Posterior cingulate gyrus (tissue), 11 donors: ENCODE data around the gene RAB5B.
"Not testable (repeated sequence)": the region's sequence is repeated elsewhere in the genome, so short reads cannot be mapped to it uniquely, and the experiment has no call there.

ENCODE experiments used
- DNase-seq, 10 donors: peaks; one replicate each; pipeline versions ENCODE4 v3.0.0 to v3.0.0-alpha.2; 2020 to 2021; ENCODE audit warnings: mixed read lengths in 3 of 10
- intact Hi-C: fragments of 100-400 bp; cut with DNase I; formaldehyde crosslinking; loops from one replicate; pipeline ENCODE4 v1.15.1; 2023

RAB5B gene

GRCh38 chr12:55978393-55978792, 4.5 kb downstream of the RAB5B start:
- intact Hi-C loops: no loop called here
- DNase-seq: no peak

- DNase-seq: no peak
These were observed 5.2 kb downstream of the RAB5B start for GRCh38 chr12:55979069-55979468.

GRCh38 chr12:55981882-55982281, 8.0 kb downstream of the RAB5B start:
- intact Hi-C loops: not testable (repeated sequence)
- peak in 1 of 10 donors; percentile 12 for DNase-seq

More at GRCh38 chr12:55979069-55979468, 5.2 kb downstream of the RAB5B start:
- intact Hi-C loops: no loop called here

- intact Hi-C loops: no loop called here
- no peak for DNase-seq
These were observed 8.6 kb downstream of the RAB5B start for GRCh38 chr12:55982319-55982936.

GRCh38 chr12:55983232-55983842, 9.5 kb downstream of the RAB5B start:
- intact Hi-C loops: no loop called here

GRCh38 chr12:55984861-55985260, 11.0 kb downstream of the RAB5B start:
- DNase-seq: no peak
- intact Hi-C loops: no loop called here

More at GRCh38 chr12:55983232-55983842, 9.5 kb downstream of the RAB5B start:
- peak in 1 of 10 donors; percentile 25 for DNase-seq

GRCh38 chr12:55985341-55985740, 11.5 kb downstream of the RAB5B start:
- no peak for DNase-seq
- intact Hi-C loops: no loop called here

GRCh38 chr12:55985976-55986375, 12.1 kb downstream of the RAB5B start:
- peak in 1 of 10 donors; percentile 24 for DNase-seq
- intact Hi-C loops: not testable (repeated sequence)

- no peak for DNase-seq
- intact Hi-C loops: no loop called here
These were observed 17.2 kb downstream of the RAB5B start for GRCh38 chr12:55991110-55991509.

GRCh38 chr12:55993230-55993853, 19.5 kb downstream of the RAB5B start:
- intact Hi-C loops: no loop called here
- no peak for DNase-seq

GRCh38 chr12:55995366-55995765, 21.5 kb downstream of the RAB5B start:
- no peak for DNase-seq
- intact Hi-C loops: loop anchor here (5.0 kb wide), 1 partner anchor 122 kb away; the partner anchor contains the start of genes RPL41 and ZC3H10

GRCh38 chr12:55996201-55996714, 22.4 kb downstream of the RAB5B start:
- intact Hi-C loops: loop anchor here (1.0 to 5.0 kb wide), 2 partner anchors 45 to 121 kb away; partner anchors contain the start of genes RPL41, RPS26 and ZC3H10
- peak in 7 of 10 donors; percentile 35 to 87 (median 58) for DNase-seq

GRCh38 chr12:55996715-55997534, 23.0 kb downstream of the RAB5B start, which contains the start of gene SUOX:
Gene SUOX (plus strand): TSS chr12:55997276. CDS start chr12:56002222, 4,946 bp downstream.
- intact Hi-C loops: loop anchor here (1.0 to 5.0 kb wide), 3 partner anchors 10 to 120 kb away; partner anchors contain the start of genes RPL41, RPS26 and ZC3H10
- DNase-seq: peak; percentile 94 to 100 (median 98)

GRCh38 chr12:55997535-55997859, 23.6 kb downstream of the RAB5B start:
- intact Hi-C loops: loop anchor here (1.0 to 5.0 kb wide), 2 partner anchors 10 to 120 kb away; partner anchors contain the start of genes RPL41 and ZC3H10
- DNase-seq: no peak

- not testable (repeated sequence) for DNase-seq
- intact Hi-C loops: loop anchor here (5.0 kb wide), 1 partner anchor 118 kb away; the partner anchor contains the start of genes RPL41 and ZC3H10
These were observed 25.6 kb downstream of the RAB5B start for GRCh38 chr12:55999522-55999921.

- intact Hi-C loops: loop anchor here (5.0 kb wide), 1 partner anchor 117 kb away; the partner anchor contains the start of genes RPL41 and ZC3H10
These were observed 26.2 kb downstream of the RAB5B start for GRCh38 chr12:55999999-56000540.

GRCh38 chr12:56001487-56002100, 27.7 kb downstream of the RAB5B start:
- intact Hi-C loops: no loop called here
- DNase-seq: no peak

More at GRCh38 chr12:55999999-56000540, 26.2 kb downstream of the RAB5B start:
- peak in 2 of 10 donors; percentile 67 to 78 for DNase-seq

- DNase-seq, intact Hi-C loops: not testable (repeated sequence)
These were observed 29.5 kb downstream of the RAB5B start for GRCh38 chr12:56003376-56003775.

GRCh38 chr12:56004211-56004610, 30.3 kb downstream of the RAB5B start:
- intact Hi-C loops: no loop called here
- peak in 1 of 10 donors; percentile 75 for DNase-seq
